EL (cell line): ENCODE data around the gene HIP1.
"Not testable (repeated sequence)": the region's sequence is repeated elsewhere in the genome, so short reads cannot be mapped to it uniquely, and the experiment has no call there.

ENCODE experiments used
- DNase-seq: peaks from one replicate; pipeline ENCODE4 v3.0.0-alpha.2; 2016

The HIP1 gene

DNA sequence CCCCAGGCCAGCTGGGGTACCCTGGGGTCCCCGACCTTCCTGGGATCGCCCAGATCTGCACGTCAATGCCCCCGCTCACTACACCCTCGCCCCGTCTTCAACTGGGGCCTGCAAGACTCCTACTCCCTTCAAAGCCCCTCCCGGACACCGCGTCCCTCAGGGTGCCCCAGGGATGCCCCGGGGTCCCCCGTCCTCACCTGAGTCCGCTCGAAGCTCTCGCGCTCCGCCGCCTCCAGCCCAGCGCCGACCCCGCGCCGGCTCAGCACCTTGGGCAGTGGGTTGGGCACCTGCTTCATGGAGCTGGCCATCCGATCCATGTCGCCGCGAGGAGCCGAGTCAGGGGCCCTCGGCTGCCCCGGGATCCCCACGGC, at the start of gene HIP1:
TSS of gene HIP1 (minus strand) at position 338 of the 371 bp plus-strand sequence. CDS start at position 317, 21 bp downstream.
- no peak for DNase-seq

- not testable (repeated sequence) for DNase-seq
Observed at GRCh38 chr7:75788154-75788847, 49.6 kb upstream of the HIP1 start.

DNA sequence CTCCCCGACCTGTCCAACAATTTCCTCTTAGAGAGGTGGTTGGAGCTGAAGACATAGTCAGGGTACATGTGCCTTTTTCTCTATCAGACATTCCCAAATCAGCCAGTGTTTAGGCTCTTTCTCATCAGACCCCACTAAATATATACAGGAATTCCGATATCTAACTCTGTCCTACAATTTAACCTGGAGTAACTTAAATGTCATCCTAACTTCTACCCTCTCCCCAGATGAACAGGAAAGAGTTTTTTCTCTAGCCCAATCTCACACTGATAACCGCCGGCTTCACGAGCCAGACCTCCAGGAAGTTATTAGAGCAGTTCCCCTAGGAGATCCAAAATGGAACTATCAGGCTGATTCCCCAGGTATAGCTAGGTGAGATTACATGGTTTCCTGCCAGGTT, 44.3 kb upstream of the HIP1 start:
- DNase-seq = not testable (repeated sequence)

DNA sequence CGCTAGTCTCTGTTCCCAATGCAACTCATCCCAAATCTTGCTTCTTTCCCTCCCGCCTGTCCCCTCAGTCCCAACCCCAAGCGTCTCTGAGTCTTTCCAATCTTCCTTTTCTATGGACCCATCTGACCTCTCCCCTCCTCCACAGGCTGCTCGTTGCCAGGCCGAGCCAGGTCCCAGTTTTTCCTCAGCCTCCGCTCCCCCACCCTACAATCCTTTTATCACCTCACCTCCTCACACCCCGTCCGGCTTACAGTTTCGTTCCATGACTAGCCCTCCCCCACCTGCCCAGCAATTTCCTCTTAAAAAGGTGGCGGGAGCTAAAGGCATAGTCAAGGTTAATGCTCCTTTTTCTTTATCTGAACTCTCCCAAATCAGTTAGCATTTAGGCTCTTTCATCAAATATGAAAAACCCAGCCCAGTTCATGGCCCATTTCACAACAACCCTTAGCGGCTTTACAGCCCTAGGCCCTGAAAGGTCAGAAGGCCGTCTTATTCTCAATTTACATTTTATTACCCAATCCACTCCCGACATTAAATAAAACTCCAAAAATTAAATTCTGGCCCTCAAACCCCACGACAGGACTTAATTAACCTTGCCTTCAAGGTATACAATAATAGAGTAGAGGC, 42.0 kb upstream of the HIP1 start:
- not testable (repeated sequence) for DNase-seq

DNA sequence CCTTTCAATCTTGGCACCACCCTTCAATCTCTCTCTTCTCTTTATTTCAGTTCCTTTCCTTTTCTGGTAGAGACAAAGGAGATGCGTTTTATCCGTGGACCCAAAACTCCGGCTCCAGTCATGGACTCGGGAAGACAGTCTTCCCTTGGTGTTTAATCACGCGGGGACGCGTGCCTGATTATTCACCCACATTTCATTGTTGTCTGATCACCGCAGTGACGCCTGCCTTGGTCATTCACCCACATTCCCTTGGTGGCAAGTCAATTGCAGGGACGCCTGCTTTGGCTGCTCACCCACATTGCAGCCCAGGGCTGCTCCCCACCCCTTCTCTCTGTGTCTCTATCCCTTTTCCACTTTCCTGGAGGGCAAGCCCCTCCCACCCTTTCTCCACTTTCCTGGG, 40.8 kb upstream of the HIP1 start:
- DNase-seq = peak; percentile 37

DNA sequence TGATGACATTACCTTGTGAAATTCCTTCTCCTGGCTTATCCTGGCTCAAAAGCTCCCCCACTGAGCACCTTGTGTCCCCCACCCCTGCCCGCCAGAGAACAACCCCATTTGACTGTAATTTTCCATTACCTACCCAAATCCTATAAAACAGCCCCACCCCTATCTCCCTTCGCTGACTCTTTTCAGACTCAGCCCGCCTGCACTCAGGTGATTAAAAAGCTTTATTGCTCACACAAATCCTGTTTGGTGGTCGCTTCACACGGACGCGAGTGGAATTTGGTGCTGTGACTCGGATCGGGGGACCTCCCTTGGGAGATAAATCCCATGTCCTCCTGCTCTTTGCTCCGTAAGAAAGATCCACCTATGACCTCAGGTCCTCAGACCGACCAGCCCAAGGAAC, 40.3 kb upstream of the HIP1 start:
- DNase-seq = not testable (repeated sequence)

DNA sequence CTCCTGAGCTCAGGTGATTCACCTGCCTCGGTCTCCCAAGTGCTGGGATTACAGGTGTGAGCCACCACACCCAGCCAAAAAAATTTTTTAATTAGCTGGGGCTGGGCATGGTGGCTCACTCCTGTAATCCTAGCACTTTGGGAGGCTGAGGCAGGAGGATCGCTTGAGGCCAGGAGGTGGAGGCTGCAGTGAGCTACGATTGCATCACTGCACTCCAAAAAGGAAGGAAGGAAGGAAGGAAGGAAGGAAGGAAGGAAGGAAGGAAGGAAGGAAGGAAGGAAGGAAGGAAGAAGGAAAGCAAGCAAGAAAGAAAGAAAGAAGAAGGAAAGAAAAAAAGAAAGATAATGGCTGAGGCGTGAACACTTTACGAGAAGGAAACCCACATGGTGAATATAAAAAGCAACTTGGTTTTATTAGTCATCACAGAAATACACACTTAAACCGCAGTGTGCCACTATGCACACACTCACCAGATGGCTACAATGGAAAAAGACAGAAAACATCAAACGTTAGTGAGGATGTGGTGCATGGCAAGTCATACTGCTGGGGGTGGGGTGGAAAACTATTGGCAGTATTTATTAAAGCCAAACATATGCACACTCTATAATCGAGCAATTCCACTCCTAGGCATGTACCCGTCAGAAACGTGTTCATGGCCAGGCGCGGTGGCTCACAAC, 37.7 kb upstream of the HIP1 start:
- DNase-seq = peak; percentile 78

GRCh38 chr7:75773958-75774357, 35.2 kb upstream of the HIP1 start:
- DNase-seq = not testable (repeated sequence)

DNA sequence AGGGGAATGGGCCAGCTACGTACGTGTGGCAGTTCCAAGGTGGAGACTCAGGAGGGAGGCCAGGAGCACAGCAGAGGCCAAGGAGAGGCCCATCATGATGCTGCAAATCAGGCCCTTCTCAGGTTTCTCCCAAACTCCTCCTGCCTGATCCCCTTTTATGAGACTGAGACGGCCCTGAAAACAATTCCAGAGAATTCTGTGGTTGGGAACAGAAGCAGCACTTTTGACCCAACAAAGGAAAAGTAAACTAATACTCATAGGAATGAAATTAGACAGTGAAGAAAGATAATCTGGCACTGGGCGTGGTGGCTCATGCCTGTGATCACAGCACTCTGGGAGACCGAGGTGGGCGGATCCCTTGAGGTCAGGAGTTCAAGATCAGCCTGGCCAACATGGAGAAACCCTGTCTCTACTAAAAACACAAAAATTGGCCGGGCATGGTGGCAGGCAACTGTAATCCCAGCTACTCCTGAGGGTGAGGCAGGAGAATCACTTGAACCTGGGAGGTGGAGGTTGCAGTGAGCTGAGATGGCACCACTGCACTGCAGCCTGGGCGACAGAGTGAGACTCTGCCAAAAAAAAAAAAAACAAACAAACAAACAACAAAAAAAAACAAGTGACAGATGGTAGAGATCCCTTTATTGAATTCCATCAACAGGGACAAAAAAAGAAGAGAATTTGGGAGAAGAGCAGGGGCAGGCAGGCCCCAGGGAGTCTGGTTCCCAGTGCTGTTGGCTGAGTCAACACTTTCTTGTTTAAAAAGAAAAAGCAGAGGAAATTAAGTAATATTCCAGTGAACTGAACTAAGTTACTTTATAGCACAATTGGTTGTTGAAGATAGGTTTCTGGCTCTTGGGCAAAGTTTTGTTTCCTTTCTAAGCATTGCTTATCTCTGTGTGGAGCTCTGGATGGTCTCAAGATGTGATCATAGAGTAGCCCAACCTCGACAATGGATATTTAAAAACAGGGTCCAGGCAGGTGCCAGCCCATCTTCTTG, 33.6 kb upstream of the HIP1 start, which contains the start of gene CCL26:
TSS of gene CCL26 (minus strand) at position 131 of the 997 bp plus-strand sequence. CDS start at position 96, 35 bp downstream.
- DNase-seq = peak; percentile 91

- peak; percentile 83 for DNase-seq
Observed at GRCh38 chr7:75771224-75771623, 32.5 kb upstream of the HIP1 start.

DNA sequence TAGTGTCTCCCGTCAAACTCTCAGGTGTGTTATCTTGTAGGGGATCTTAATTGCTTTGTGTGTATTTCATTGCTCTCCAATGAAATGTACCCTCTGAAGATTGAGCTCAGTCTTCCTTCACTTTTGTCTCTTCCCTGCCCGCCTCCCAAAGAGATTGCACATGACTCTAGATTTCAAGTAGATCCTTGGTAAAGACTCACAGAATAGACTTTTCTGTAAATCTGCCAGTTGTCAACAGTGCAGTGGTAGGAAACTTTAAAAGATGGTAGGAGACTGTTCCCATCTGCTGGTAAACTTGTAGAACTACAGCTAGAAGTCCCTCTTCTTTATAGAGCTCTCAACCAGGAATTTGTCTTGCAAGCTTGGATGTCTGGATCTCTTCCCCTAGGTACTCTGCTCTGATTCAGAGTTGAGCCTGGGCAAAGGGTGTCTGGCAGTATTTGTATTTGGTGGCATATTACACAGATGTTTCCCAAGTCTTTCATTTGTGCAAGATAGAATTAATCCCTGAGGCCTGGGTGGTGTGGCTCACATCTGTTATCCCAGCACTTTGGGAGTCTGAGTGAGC, 23.7 kb upstream of the HIP1 start:
- DNase-seq = peak; percentile 63

DNA sequence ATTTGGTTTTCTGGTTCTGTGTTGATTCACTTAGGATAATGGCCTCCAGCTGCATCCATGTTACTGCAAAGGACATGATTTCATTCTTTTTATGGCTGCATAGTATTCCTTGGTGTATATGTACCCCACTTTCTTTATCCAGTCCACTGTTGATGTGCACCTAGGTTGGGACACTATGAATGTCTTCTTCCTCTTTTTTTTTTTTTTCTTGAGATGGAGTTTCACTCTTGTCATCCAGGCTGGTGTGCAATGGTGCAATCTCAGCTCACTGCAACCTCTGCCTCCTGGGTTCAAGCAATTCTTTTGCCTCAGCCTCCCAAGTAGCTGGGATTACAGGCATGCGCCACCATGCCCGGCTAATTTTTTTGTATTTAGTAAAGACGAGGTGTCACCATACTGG, 23.1 kb upstream of the HIP1 start:
- not testable (repeated sequence) for DNase-seq

DNA sequence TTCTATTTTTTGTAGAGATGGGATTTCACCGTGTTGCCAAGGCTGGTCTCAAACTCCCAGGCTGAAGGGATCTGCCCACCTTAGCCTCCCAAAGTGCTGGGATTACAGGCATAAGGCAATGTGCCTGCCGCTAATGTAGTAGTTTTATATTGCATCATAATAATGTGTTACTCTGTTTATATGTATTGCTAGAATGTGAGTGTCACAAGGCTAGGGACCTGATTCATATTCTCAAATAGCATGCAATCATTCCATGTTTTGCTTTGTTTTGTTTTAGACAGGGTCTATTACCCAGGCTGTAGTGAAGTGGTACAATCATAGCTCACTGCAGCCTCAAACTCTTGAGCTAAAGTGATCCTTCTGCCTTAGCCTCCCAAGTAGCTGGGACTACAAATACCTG, 19.8 kb upstream of the HIP1 start:
- no peak for DNase-seq

- DNase-seq = no peak
Observed at GRCh38 chr7:75757860-75758259, 19.1 kb upstream of the HIP1 start.

GRCh38 chr7:75756991-75757676, 18.4 kb upstream of the HIP1 start:
- peak; percentile 45 for DNase-seq

DNA sequence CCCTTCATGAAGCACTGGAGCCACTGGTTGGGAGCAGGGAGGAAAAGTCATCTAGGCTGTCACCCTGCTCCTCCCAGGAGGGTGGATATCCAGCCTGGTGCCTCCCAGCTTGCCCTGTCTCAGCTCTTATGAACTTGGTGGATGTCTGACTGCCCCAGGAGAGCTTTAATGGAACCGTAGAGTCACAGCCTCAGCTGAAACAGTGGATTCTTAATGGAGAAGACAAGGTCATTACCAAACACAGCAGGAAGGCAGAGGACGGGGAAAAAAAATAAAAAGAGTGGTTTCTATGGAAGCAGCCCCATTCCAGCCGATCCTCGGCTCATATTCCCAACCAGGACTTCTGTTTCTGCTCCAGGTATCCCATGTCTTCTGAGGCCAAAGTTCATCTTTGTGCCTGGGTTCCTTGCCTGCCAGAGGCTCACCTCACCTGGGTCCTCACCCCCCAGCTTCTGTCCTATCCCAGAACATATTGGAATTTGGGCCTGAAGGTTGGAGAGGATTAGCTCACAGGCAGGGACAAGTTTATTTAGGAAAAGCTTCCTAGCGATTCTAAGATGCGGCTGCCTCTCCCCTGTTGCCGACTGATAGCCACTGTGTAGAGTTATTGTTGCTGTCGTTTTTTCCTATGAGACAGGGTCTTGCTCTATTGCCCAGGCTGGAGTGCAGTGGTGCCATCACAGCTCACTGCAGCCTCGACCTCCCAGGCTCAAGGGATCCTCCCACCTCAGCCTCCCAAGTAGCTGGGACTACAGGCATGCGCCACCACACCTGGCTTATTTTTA, 17.7 kb upstream of the HIP1 start:
- DNase-seq = no peak

DNA sequence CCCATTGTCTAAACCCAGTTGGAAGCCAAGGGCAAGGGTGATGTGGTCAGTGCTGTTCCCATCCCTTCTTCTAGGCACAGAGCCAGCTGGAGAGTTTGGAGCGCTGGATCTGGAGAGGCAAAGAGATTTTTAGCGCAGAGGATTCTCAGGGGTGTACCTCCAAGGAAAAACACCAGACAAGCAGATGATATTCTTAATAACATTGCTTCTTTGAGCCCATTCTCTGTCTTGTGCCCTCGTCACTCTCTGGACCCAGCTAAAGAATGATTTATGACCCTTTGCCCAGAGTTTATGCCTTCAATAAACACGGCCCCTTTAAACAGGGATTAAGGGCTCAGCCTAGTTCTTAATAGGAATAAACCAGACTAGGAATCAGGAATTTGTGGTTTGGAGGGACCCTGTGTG, 4.7 kb upstream of the HIP1 start:
- no peak for DNase-seq

- DNase-seq = no peak
Observed at GRCh38 chr7:75740846-75741497, 2.2 kb upstream of the HIP1 start.

GRCh38 chr7:75739796-75740672, 1.3 kb upstream of the HIP1 start:
- DNase-seq = no peak
